ENCODE results near the gene PRICKLE4.
"Not testable (repeated sequence)": the region's sequence is repeated elsewhere in the genome, so short reads cannot be mapped to it uniquely, and the experiment has no call there.

The PRICKLE4 gene

GRCh38 chr6:41743406-41744235 is 37.0 kb upstream of the PRICKLE4 start:
- in situ Hi-C loops (cut with MboI; ENCODE audit: low pct_unique_long_range_greater_than_20kb, low sequenced_read_pairs) = no loop called here
- DNase-seq = no peak

GRCh38 chr6:41744236-41744787 is 36.3 kb upstream of the PRICKLE4 start:
- in situ Hi-C loops (cut with MboI; ENCODE audit: low pct_unique_long_range_greater_than_20kb, low sequenced_read_pairs) = no loop called here
- DNase-seq = no peak

- in situ Hi-C loops (cut with MboI; ENCODE audit: low pct_unique_long_range_greater_than_20kb, low sequenced_read_pairs) = no loop called here
- DNase-seq = no peak
Measured at GRCh38 chr6:41746107-41746506, 34.5 kb upstream of the PRICKLE4 start.

- DNase-seq = no peak
- in situ Hi-C loops (cut with MboI; ENCODE audit: low pct_unique_long_range_greater_than_20kb, low sequenced_read_pairs) = no loop called here
Measured at GRCh38 chr6:41747256-41748101, 33.1 kb upstream of the PRICKLE4 start, which contains the start of gene PGC. Gene PGC (minus strand): TSS chr6:41747397. CDS start chr6:41747334, 63 bp downstream.

- in situ Hi-C loops (cut with MboI; ENCODE audit: low pct_unique_long_range_greater_than_20kb, low sequenced_read_pairs) = no loop called here
- no peak for DNase-seq
Measured at GRCh38 chr6:41748102-41748477, 32.5 kb upstream of the PRICKLE4 start.

- DNase-seq = no peak
- in situ Hi-C loops (cut with MboI; ENCODE audit: low pct_unique_long_range_greater_than_20kb, low sequenced_read_pairs) = no loop called here
Measured at GRCh38 chr6:41748542-41748941, 32.0 kb upstream of the PRICKLE4 start.

GRCh38 chr6:41750374-41750773 is 30.2 kb upstream of the PRICKLE4 start:
- in situ Hi-C loops (cut with MboI; ENCODE audit: low pct_unique_long_range_greater_than_20kb, low sequenced_read_pairs) = no loop called here
- DNase-seq = no peak

- DNase-seq = no peak
- in situ Hi-C loops (cut with MboI; ENCODE audit: low pct_unique_long_range_greater_than_20kb, low sequenced_read_pairs) = no loop called here
Measured at GRCh38 chr6:41755895-41756294, 24.7 kb upstream of the PRICKLE4 start.

GRCh38 chr6:41756354-41756753 is 24.2 kb upstream of the PRICKLE4 start:
- in situ Hi-C loops (cut with MboI; ENCODE audit: low pct_unique_long_range_greater_than_20kb, low sequenced_read_pairs) = no loop called here
- no peak for DNase-seq

- in situ Hi-C loops (cut with MboI; ENCODE audit: low pct_unique_long_range_greater_than_20kb, low sequenced_read_pairs) = no loop called here
- DNase-seq = no peak
Measured at GRCh38 chr6:41757271-41757670, 23.3 kb upstream of the PRICKLE4 start.

- in situ Hi-C loops (cut with MboI; ENCODE audit: low pct_unique_long_range_greater_than_20kb, low sequenced_read_pairs) = no loop called here
- no peak for DNase-seq
Measured at GRCh38 chr6:41757931-41758640, 22.5 kb upstream of the PRICKLE4 start.

- DNase-seq = no peak
- in situ Hi-C loops (cut with MboI; ENCODE audit: low pct_unique_long_range_greater_than_20kb, low sequenced_read_pairs) = no loop called here
Measured at GRCh38 chr6:41758641-41759035, 21.9 kb upstream of the PRICKLE4 start.

- DNase-seq = no peak
- in situ Hi-C loops (cut with MboI; ENCODE audit: low pct_unique_long_range_greater_than_20kb, low sequenced_read_pairs) = no loop called here
Measured at GRCh38 chr6:41759106-41759904, 21.3 kb upstream of the PRICKLE4 start.

GRCh38 chr6:41759905-41760579 is 20.5 kb upstream of the PRICKLE4 start:
- DNase-seq = no peak
- in situ Hi-C loops (cut with MboI; ENCODE audit: low pct_unique_long_range_greater_than_20kb, low sequenced_read_pairs) = no loop called here

GRCh38 chr6:41763470-41763869 is 17.1 kb upstream of the PRICKLE4 start:
- peak; percentile 37 for DNase-seq
- in situ Hi-C loops (cut with MboI; ENCODE audit: low pct_unique_long_range_greater_than_20kb, low sequenced_read_pairs) = no loop called here

- DNase-seq; in situ Hi-C loops (cut with MboI; ENCODE audit: low pct_unique_long_range_greater_than_20kb, low sequenced_read_pairs): not testable (repeated sequence)
Measured at GRCh38 chr6:41766043-41766664, 14.4 kb upstream of the PRICKLE4 start.

GRCh38 chr6:41767112-41767833 is 13.3 kb upstream of the PRICKLE4 start:
- peak; percentile 66 for DNase-seq
- in situ Hi-C loops (cut with MboI; ENCODE audit: low pct_unique_long_range_greater_than_20kb, low sequenced_read_pairs) = no loop called here
